Activated naive CD4-positive, alpha-beta T cell treated with anti-CD3 and anti-CD28 coated beads, Interleukin-2, amount 10 ng/mL, durations not matched to agents 7 days and 5 days (primary cell): ENCODE measurements around the gene USP7.

Experiments
- CTCF ChIA-PET: fragments of 350-600 bp; sonication (Branson Sonifier 250); formaldehyde crosslinking; loops from one replicate; lab custom pipeline; 2021; ENCODE audit warnings: antibody characterized with exemption; lab: Charles Lee
- DNase-seq: peaks from one replicate; pipeline ENCODE4 v3.0.0-alpha.2; 2020
- H3K27ac Mint-ChIP-seq: one replicate; pipeline ENCODE4 v1.8.0; 2021; ENCODE audit warnings: mild to moderate bottlenecking, moderate library complexity, mixed read lengths
- H3K27me3 Mint-ChIP-seq: one replicate; pipeline ENCODE4 v1.8.0; 2021; ENCODE audit warnings: mild to moderate bottlenecking, mixed read lengths
- H3K36me3 Mint-ChIP-seq: one replicate; pipeline ENCODE4 v1.8.0; 2021; ENCODE audit warnings: mixed read lengths
- H3K4me1 Mint-ChIP-seq: one replicate; pipeline ENCODE4 v1.8.0; 2021; ENCODE audit warnings: mixed read lengths
- H3K4me3 Mint-ChIP-seq: one replicate; pipeline ENCODE4 v1.8.0; 2021; ENCODE audit warnings: mild to moderate bottlenecking, moderate library complexity, mixed read lengths
- H3K9me3 Mint-ChIP-seq: one replicate; pipeline ENCODE4 v1.8.0; 2021; ENCODE audit warnings: mixed read lengths

USP7 gene

DNA sequence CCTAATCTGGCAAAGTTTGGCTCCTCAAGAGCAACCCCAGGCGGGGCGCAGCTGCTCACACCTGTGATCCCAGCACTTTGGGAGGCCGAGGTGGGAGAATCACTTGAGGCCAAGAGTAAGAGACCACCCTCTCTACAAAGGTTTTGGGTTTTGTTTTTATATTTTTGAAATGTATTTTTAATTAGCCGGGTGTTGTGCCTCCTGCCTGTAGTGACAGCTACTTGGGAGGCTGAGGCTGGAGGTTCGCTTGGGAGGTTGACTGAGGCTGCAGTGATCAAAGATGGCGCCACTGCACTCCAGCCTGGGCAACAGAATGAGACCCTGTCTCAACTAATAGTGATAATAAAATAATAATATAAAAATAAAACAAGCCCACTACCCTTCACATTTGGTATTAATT lies 756 bp upstream of the USP7 start:
- Mint-ChIP-seq H3K4me3 (peak overlapping the region; percentile 68), H3K27me3 (peaks cover 38% of the 10 kb centered on the region), H3K9me3 (no peaks in the 10 kb centered on the region), H3K36me3 (peaks cover 13% of the 10 kb centered on the region), H3K27ac (peak overlapping the region; percentile 83), H3K4me1 (peaks cover 38% of the 10 kb centered on the region)
- CTCF ChIA-PET = interaction anchor here (0.6 kb wide), 1 partner anchor 64 kb away, joined by 3 read pairs; no protein-coding TSS in a partner anchor
- DNase-seq = no peak

DNA sequence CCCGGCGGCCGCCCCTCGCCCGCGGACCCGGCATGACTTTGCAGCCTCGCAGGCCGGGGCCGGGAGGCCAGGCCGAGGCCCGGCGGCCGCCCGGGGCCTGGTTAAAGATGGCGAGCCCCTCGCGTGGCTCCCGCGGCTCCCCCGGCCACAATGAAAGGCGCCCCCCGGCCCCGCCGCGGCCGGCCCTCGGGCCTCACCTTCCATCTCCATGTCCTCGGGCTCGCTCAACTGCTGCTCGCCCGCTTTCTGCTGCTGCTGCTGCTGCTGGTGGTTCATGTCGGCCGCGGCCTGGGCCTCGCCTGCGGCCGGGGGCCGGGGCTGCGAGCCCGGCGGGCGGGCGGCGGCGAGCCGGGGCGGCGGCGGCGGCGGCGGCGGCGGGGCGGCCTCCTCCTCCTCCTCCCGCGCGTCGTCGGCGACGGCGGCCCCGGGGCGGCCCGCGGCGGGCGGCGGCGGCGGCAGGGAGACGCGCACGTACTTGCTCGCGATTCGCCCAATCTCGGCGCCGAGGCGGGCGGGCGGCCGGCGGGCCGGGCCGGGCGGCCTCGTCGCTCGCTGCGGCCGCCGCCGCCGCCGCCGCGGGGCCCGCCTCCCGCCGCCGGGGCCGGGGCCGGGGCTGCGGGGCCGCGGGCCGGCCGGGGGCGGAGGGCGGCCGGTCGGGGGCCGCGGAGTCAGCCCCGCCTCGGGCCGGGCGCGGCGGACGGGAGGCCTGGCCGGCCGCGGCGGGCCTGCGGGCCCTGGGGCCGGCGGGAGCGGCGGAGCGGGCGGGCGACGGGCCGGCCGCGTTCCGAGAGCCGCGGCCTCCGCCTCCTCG lies 491 bp downstream of the USP7 start:
- Mint-ChIP-seq H3K27me3 (peaks cover 26% of the 10 kb centered on the region), H3K27ac (peak overlapping the region; percentile 80), H3K4me3 (peak overlapping the region; percentile 66), H3K9me3 (no peaks in the 10 kb centered on the region), H3K4me1 (peaks cover 51% of the 10 kb centered on the region), H3K36me3 (peaks cover 13% of the 10 kb centered on the region)
- DNase-seq = peak; percentile 34
- CTCF ChIA-PET = no interaction called here

DNA sequence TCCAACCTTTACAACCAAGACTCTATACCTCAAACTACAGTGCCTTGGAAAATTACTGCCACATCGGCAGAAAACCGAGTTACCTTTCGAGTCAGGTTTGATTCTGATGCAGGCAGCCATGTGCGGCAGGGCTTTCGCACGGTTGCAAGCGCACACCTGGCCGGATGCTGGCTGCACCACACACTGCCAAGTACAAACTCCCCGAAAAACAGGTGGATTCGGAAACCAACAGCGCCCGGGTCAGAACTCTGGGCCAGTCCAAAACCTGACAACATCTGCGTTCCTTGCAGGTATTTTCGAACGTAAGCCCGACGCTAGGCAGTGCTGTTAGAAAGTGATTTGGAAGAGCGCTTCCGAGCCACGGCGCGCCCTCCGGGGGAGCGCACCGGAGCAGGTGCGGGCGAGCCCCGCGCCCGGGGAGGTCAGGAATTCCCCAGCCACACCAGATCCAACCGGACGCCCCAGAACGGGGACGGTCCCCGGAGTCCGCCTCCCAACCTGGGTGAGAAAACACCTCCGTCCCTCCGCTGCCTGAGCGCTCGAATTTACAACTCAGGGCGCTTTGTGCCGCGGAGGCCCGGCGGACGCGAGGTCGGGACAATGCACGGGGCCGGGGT lies 1.2 kb downstream of the USP7 start:
- peak overlapping the region; percentile 95 for H3K4me3 Mint-ChIP-seq
- H3K36me3 Mint-ChIP-seq = peaks cover 13% of the 10 kb centered on the region
- CTCF ChIA-PET = interaction anchor here (0.8 kb wide), 1 partner anchor 47 kb away, joined by 6 read pairs; no protein-coding TSS in a partner anchor
- H3K27ac Mint-ChIP-seq = peak overlapping the region; percentile 98
- peaks cover 57% of the 10 kb centered on the region for H3K4me1 Mint-ChIP-seq
- peak; percentile 79 for DNase-seq
- H3K27me3 Mint-ChIP-seq = peaks cover 20% of the 10 kb centered on the region
- no peaks in the 10 kb centered on the region for H3K9me3 Mint-ChIP-seq

DNA sequence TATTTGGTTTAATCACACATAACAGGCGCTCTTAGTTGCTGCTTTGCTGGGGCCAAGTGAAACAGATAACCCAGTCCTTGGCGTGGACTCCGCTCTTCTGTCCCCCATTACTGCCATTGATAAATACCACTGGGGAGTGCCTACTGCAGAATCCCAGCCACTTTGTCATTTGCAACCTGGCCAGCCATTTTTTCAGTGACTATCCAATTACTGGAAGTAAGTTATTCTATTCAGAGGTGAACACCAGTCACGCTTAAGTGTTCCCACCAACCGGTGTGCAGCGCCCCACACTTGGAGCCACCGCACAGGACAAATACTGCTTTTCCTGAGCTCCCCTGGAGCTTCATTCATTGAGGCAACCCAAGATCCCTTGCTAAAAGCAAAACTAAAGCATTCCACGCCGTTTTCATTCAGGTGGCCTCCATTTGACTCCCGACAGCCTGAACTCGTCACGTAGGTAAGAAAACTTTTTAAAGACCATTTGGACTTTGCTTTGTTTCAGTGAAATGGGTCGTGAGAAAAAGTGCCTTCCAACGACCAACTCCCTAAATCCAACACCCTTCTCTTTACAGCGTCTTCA lies 1.8 kb downstream of the USP7 start:
- Mint-ChIP-seq H3K4me1 (peaks cover 63% of the 10 kb centered on the region), H3K27ac (peak overlapping the region; percentile 98), H3K36me3 (peaks cover 15% of the 10 kb centered on the region), H3K4me3 (peak overlapping the region; percentile 95), H3K27me3 (peaks cover 14% of the 10 kb centered on the region), H3K9me3 (no peaks in the 10 kb centered on the region)
- CTCF ChIA-PET = interaction anchor here (0.8 kb wide), 1 partner anchor 47 kb away, joined by 6 read pairs; no protein-coding TSS in a partner anchor
- DNase-seq = no peak

DNA sequence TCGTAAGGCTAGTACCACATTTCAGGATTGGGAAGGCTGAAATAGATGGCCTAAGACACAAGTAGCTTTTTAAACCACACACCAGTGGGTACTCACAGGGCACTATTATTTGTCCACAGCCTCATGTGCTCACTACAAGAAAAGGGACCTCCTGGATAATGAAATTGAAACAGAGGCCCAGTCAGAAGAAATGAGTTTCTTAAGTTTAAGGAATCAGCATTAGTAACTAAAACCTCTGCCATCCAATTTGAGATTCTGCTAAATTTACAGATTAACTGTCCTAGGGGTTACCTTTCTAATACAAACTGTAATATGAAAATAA lies 3.0 kb downstream of the USP7 start:
- H3K27me3 Mint-ChIP-seq = peaks cover 4% of the 10 kb centered on the region
- H3K4me1 Mint-ChIP-seq = peaks cover 73% of the 10 kb centered on the region
- peak overlapping the region; percentile 94 for H3K27ac Mint-ChIP-seq
- H3K36me3 Mint-ChIP-seq = peaks cover 16% of the 10 kb centered on the region
- DNase-seq = no peak
- peak overlapping the region; percentile 95 for H3K4me3 Mint-ChIP-seq
- CTCF ChIA-PET = interaction anchor here (0.9 to 3.4 kb wide), 2 partner anchors 15 to 24 kb away, joined by 3 to 10 read pairs; no protein-coding TSS in a partner anchor
- H3K9me3 Mint-ChIP-seq = no peaks in the 10 kb centered on the region

DNA sequence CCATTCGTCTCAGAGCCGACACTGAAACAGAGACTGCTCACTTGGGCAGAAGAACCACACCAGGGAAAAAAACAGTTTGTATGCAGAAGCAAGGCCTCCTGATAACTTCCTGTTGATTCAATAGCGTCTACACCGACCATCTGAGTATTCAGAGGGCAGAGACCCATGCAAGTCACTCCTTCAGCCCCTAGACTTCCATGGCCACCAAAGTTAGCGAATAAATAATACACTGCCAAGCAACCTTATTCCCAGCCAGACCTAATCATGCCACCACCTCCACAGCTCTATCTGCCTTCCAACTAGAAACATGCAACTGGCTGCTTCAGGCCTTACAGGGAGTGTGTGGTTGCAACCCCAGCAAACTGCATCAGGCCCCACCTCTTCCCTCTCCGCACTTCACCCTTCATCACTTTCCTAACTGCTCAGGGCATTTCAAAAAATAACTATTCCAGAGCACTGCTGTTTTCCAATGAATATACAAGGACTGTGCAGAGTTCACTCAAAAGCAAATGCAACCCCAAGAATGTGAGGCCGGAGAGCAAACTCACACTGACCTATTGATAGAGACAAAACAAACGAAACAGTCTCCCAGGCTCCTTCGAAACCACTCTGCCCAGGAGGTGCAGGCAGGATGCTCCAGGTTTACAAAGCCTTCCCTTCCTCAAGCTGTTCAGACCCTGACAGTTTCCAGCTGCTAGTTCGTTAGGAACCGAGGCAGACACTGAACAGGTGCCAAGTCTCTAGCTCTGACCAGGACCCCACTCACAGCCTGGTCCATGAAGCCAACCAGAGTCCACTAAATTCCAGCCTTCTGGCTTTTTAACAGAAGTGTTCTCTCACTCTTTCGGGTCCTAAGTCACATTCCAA lies 3.6 kb downstream of the USP7 start:
- no peaks in the 10 kb centered on the region for H3K9me3 Mint-ChIP-seq
- CTCF ChIA-PET = interaction anchor here (0.9 to 3.4 kb wide), 2 partner anchors 14 to 24 kb away, joined by 3 to 10 read pairs; no protein-coding TSS in a partner anchor
- H3K4me1 Mint-ChIP-seq = peaks cover 78% of the 10 kb centered on the region
- H3K36me3 Mint-ChIP-seq = peaks cover 16% of the 10 kb centered on the region
- H3K27me3 Mint-ChIP-seq = no peaks in the 10 kb centered on the region
- DNase-seq = peak; percentile 41
- peak overlapping the region; percentile 94 for H3K27ac Mint-ChIP-seq
- peak overlapping the region; percentile 95 for H3K4me3 Mint-ChIP-seq

DNA sequence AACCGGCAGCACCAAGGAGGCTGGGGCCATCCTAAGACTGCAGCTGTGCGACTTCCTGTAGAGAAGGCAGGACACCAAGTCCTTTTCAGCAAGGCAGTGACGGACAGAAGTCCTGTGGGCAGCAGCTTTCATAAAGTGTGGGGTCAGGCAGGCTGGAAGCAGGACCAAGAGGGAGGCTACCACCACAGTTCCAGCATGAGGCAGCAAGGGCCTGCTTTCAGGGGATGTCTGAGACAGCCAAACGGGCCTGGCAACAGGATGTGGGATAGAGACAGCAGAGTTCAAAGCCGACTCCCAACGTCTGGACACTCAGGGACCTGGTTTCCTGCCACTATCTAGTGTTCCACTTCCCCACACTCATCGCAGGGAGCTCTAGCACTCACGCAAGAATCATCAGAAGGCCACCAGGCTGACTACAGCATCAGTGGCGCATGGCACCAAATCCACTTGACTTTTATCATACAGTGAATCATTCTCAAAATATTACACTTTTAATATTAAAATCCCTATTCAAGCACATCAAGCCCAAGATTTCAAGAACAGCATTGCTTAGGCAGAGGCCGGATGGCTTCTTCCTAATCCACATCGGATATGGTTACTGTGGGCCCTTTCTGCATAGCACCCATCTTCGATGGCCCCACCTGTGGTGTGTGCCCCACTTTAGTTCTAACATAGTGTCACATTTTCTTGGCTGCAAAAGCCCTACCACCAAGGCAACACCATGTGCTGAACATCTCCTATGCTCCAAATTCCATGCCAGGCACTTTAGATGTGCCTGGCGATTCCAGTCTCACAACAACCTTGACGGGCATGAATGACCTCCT lies 5.2 kb downstream of the USP7 start:
- no peaks in the 10 kb centered on the region for H3K9me3 Mint-ChIP-seq
- H3K27ac Mint-ChIP-seq = peak overlapping the region; percentile 94
- DNase-seq = peak; percentile 52

DNA sequence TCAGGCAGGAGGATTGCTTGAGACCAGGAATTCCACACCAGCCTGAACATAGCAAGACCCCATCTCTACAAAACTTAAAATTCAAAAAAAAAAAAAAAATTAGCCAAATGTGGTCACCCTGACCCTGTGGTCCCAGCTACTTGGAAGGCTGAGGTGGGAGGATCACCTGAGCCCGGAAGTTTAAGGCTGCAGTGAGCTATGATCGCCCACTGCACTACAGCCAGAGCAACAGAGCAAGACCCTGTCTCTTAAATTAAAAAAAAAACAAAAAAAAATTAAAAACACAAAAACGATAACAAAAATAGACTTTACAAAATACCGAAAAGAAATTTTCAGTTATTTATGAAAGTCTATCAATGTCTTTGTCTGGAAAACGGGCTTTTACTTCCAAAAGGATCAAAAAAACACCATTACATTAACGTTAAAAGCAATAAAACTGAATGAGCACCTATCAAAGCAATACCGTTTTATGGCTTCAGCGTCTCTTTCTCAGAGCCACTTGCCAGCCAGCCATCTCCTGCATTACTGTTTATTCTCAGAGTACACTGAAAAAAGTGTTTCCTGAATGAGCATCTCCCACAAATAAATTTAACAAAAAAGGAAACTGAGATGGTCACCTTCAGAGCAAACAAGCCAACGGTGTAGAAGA lies 6.1 kb downstream of the USP7 start:
- Mint-ChIP-seq H3K4me3 (peak overlapping the region; percentile 95), H3K4me1 (peaks cover 84% of the 10 kb centered on the region), H3K27ac (peak overlapping the region; percentile 94), H3K9me3 (no peaks in the 10 kb centered on the region), H3K27me3 (no peaks in the 10 kb centered on the region), H3K36me3 (peaks cover 21% of the 10 kb centered on the region)
- CTCF ChIA-PET = no interaction called here
- no peak for DNase-seq

More for the DNA sequence above, 5.2 kb downstream of the USP7 start:
- CTCF ChIA-PET = interaction anchor here (0.8 to 3.4 kb wide), 2 partner anchors 22 to 58 kb away, joined by 3 to 10 read pairs; no protein-coding TSS in a partner anchor
- peaks cover 16% of the 10 kb centered on the region for H3K36me3 Mint-ChIP-seq
- peak overlapping the region; percentile 95 for H3K4me3 Mint-ChIP-seq
- H3K27me3 Mint-ChIP-seq = no peaks in the 10 kb centered on the region
- H3K4me1 Mint-ChIP-seq = peaks cover 76% of the 10 kb centered on the region

DNA sequence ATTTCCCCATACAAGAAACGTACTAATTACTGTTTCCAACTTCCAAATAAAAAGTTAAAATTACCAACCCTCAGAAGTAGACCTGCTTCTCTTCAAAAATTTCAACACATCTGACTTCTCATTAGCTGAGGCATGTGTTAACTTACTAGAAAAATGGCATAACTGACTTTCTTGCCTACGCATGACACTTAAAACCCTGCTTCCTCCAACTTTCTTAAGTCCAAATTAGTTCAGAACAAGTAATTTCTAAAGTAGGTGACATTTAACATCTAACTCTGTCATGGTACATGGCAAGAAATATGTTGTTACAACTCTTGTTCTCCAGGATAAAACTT lies 6.7 kb downstream of the USP7 start:
- no peak for DNase-seq
- CTCF ChIA-PET = no interaction called here
- H3K27me3 Mint-ChIP-seq = no peaks in the 10 kb centered on the region
- H3K9me3 Mint-ChIP-seq = no peaks in the 10 kb centered on the region
- no peak overlapping the region for H3K27ac Mint-ChIP-seq
- no peak overlapping the region for H3K4me3 Mint-ChIP-seq
- peaks cover 16% of the 10 kb centered on the region for H3K36me3 Mint-ChIP-seq
- peaks cover 85% of the 10 kb centered on the region for H3K4me1 Mint-ChIP-seq

DNA sequence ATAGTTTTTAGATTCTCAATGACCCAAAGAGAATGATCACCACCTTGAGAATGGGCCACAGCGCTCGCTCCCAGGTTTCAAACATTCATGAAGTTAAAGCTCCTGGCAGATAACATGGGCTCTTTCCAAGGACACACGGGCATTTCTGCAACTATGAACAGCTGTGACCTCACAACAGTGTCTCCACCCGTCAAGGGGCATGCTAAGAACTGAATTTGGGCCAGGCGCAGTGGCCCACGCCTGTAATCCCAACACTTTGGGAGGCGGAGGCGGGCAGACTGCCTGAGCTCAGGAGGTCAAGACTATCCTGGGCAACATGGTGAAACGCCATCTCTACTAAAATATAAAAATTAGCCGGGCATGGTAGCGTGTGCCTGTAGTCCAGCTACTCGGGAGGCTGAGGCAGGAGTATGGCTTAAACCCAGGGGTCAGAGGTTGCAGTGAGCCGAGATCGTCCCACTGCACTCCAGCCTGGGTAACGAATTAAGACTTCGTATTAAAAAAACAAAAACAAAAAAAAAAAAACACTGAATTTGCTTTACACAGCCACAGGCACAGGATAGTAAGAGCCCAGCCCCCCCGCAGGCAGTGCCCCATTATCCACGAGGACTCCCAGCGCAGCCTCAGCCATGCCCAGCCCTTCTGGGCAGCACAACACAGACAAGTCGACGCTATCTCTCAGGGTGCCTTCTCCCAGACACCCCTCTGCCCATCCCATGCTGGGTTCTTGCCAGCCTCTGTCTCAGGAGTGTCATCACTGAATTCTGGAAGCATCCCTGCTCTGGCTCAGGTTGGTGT lies 7.2 kb downstream of the USP7 start:
- no peak for DNase-seq
- no peak overlapping the region for H3K4me3 Mint-ChIP-seq
- no peaks in the 10 kb centered on the region for H3K9me3 Mint-ChIP-seq
- CTCF ChIA-PET = interaction anchor here (1.6 kb wide), 1 partner anchor 20 kb away, joined by 7 read pairs; no protein-coding TSS in a partner anchor
- peaks cover 85% of the 10 kb centered on the region for H3K4me1 Mint-ChIP-seq
- no peaks in the 10 kb centered on the region for H3K27me3 Mint-ChIP-seq
- peaks cover 10% of the 10 kb centered on the region for H3K36me3 Mint-ChIP-seq
- H3K27ac Mint-ChIP-seq = no peak overlapping the region

DNA sequence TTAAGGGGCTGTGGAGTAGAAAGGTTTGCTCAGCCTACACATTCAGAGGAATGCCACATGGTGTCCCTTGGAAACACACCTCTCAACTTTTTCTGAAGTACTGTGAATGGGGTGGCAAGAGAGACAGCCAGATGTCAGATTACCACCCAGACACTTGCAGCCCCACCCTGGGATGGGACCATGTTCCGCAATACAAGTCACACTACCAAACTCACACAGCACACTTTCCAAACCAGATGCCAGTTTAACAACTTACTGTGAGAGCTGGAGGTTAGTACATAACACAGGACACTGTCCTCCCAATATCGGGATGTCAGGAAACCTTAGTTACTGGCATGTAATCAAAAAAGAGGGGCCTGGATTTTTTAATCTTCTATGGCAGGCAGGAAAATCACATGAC lies 7.9 kb downstream of the USP7 start:
- peaks cover 84% of the 10 kb centered on the region for H3K4me1 Mint-ChIP-seq
- H3K36me3 Mint-ChIP-seq = peaks cover 10% of the 10 kb centered on the region
- no peak overlapping the region for H3K4me3 Mint-ChIP-seq
- peak overlapping the region; percentile 30 for H3K27ac Mint-ChIP-seq
- CTCF ChIA-PET = interaction anchor here (1.6 kb wide), 1 partner anchor 19 kb away, joined by 7 read pairs; no protein-coding TSS in a partner anchor
- no peak for DNase-seq
- H3K9me3 Mint-ChIP-seq = no peaks in the 10 kb centered on the region
- no peaks in the 10 kb centered on the region for H3K27me3 Mint-ChIP-seq

DNA sequence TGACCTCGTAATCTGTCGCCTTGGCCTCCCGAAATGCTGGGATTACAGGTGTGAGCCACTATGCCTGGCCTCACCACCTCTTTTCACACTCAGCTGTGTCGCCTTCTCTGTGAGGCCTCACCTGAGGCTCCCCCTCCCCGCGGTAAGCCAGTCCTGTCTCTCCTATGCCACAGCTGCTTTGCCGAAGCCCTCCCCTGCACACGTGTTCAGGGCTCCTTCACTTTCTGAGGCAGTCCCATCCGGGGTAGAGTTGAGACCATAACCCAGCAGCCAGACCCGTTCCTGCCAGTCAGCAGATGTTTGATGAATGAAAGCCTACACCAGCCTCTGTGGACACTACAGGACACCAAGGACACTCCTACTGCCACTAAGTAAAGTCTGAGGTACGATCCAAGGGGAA lies 10.6 kb downstream of the USP7 start:
- Mint-ChIP-seq H3K27me3 (no peaks in the 10 kb centered on the region), H3K9me3 (no peaks in the 10 kb centered on the region), H3K4me3 (no peak overlapping the region), H3K36me3 (peaks cover 8% of the 10 kb centered on the region), H3K4me1 (peaks cover 81% of the 10 kb centered on the region), H3K27ac (peak overlapping the region; percentile 74)
- no peak for DNase-seq
- CTCF ChIA-PET = no interaction called here
